ENCODE results near the gene ETS1. TPM values are rescaled to one million over a fixed set of nuclear protein-coding genes. Genes with fewer than 3 reads are reported as not detected.
A peak's percentile ranks its signal among the peaks of the same experiment; 100 is the strongest.

Gene ETS1
- polyA plus RNA-seq, 1 donor from 2014 or later: 192 TPM

- Mint-ChIP-seq H3K9me3 (no peaks in the 10 kb centered on the region), H3K4me3 (peak overlapping the region in 3 of 4 donors; percentile 61 to 98 (median 72)), H3K27ac (peak overlapping the region; percentile 31 to 72 (median 61)), H3K4me1 (peaks cover 93 to 97% (median 94%) of the 10 kb centered on the region in 3 donors), H3K36me3 (peaks cover 4% of the 10 kb centered on the region), H3K27me3 (no peaks in the 10 kb centered on the region)
Measured at GRCh38 chr11:128511712-128512111, 75.6 kb downstream of the ETS1 start.

GRCh38 chr11:128509621-128510389 lies 77.6 kb downstream of the ETS1 start:
- H3K27ac Mint-ChIP-seq: peak overlapping the region; percentile 31 to 90 (median 72)
- H3K9me3 Mint-ChIP-seq: no peaks in the 10 kb centered on the region
- peak overlapping the region; percentile 49 to 93 (median 81) for H3K4me3 Mint-ChIP-seq
- peaks cover 4% of the 10 kb centered on the region for H3K36me3 Mint-ChIP-seq
- H3K4me1 Mint-ChIP-seq: peaks cover 93 to 96% (median 94%) of the 10 kb centered on the region in 3 donors
- H3K27me3 Mint-ChIP-seq: peaks cover 2% of the 10 kb centered on the region

DNA sequence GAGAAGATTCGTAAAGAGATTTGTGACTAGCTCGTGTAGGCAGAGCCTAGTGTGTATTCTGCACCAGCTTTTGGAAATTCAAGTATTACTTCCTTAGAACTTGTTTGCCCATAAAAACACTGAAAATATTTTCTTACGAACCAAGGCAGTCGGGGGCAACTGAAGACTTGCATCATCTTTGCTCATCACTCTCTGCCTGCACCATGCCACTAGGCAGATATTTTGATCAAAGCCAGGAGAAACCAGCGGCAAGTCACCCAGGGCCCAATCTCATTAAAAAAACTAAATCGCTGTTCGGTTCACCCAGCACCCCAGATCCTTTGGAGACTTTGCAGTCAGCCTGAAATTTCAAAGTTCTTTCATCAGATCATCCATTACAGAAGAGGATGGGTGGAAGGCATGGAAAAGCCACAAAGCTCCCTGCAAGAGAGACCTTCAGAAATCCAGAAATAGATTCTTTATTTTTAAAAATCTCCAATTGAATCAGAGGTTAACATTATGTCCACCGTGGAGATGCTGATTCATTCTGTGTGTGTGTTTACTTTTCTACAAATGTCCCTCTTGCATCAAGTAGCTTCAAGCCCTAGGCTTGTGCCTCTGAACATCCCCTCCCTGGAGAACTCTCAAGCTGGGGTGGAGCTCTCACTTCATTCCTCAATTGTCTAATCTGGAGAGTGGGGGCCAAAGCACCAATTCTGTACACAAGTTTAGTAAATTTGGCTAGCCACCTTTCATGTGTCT lies 78.4 kb downstream of the ETS1 start:
- H3K36me3 Mint-ChIP-seq: peaks cover 4% of the 10 kb centered on the region
- H3K4me1 Mint-ChIP-seq: peaks cover 93 to 96% (median 95%) of the 10 kb centered on the region in 3 donors
- no peaks in the 10 kb centered on the region for H3K9me3 Mint-ChIP-seq
- peak overlapping the region; percentile 47 to 93 (median 81) for H3K4me3 Mint-ChIP-seq
- H3K27me3 Mint-ChIP-seq: peaks cover 2% of the 10 kb centered on the region
- peak overlapping the region; percentile 72 to 90 (median 87) for H3K27ac Mint-ChIP-seq

DNA sequence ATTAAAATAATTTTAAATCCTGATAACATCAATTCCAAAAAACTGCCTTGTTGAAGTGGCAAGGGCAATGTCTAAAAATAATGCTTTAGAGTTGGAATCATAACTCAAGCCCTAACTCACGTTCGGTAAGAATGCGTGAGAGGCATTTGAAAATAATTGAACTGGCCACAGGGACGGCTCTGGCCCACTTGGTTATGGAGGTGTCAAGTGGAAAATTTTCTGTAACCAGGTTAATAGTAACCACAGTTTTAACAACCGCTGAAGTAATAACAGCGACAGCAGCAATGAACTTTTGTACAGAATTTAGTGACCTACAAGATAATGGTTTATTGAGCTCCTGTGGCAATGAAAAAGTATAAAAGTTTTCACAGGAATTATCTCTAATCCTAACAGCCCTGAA lies 79.4 kb downstream of the ETS1 start:
- Mint-ChIP-seq H3K36me3 (peaks cover 4% of the 10 kb centered on the region), H3K4me3 (peak overlapping the region; percentile 64 to 93 (median 81)), H3K9me3 (no peaks in the 10 kb centered on the region)

GRCh38 chr11:128506999-128507611 lies 80.3 kb downstream of the ETS1 start:
- H3K4me3 Mint-ChIP-seq: peak overlapping the region; percentile 64 to 93 (median 81)
- H3K36me3 Mint-ChIP-seq: peaks cover 4% of the 10 kb centered on the region
- H3K4me1 Mint-ChIP-seq: peaks cover 90 to 94% (median 92%) of the 10 kb centered on the region in 3 donors
- H3K9me3 Mint-ChIP-seq: no peaks in the 10 kb centered on the region
- H3K27ac Mint-ChIP-seq: peak overlapping the region; percentile 72 to 96 (median 93)
- peaks cover 2% of the 10 kb centered on the region for H3K27me3 Mint-ChIP-seq

More for the DNA sequence above, 79.4 kb downstream of the ETS1 start:
- Mint-ChIP-seq H3K27me3 (peaks cover 2% of the 10 kb centered on the region), H3K4me1 (peaks cover 91 to 94% (median 93%) of the 10 kb centered on the region in 3 donors), H3K27ac (peak overlapping the region; percentile 72 to 93 (median 87))

DNA sequence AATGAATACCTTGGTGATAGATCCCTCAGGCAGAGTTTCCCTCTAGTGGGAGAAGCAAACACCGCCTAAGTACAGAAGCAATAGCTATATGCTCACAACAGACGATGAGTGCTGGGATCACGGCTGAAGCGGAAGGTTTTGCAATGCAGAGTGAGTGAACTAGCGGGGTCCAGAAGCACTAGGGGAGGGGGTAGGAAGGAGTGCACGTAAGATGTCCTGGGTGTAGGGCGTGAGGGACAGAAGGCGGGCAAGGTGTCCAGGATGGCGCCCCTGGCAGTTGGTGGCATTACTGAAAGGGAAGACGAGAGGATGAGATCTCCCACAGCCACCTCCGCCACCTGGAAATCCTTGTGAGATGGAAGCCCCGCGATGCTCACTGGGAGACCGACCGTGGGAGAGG lies 81.0 kb downstream of the ETS1 start:
- Mint-ChIP-seq H3K4me3 (peak overlapping the region; percentile 64 to 93 (median 81)), H3K36me3 (peaks cover 2% of the 10 kb centered on the region), H3K27ac (peak overlapping the region; percentile 72 to 96 (median 93)), H3K27me3 (peaks cover 3% of the 10 kb centered on the region), H3K9me3 (no peaks in the 10 kb centered on the region), H3K4me1 (peaks cover 90 to 94% (median 93%) of the 10 kb centered on the region in 3 donors)

GRCh38 chr11:128505449-128506065 lies 81.8 kb downstream of the ETS1 start:
- peaks cover 90 to 95% (median 93%) of the 10 kb centered on the region in 3 donors for H3K4me1 Mint-ChIP-seq
- H3K27me3 Mint-ChIP-seq: peaks cover 3% of the 10 kb centered on the region
- H3K9me3 Mint-ChIP-seq: no peaks in the 10 kb centered on the region
- H3K36me3 Mint-ChIP-seq: peaks cover 2% of the 10 kb centered on the region
- H3K4me3 Mint-ChIP-seq: peak overlapping the region in 3 of 4 donors; percentile 17 to 75 (median 50)
- H3K27ac Mint-ChIP-seq: peak overlapping the region in 2 of 3 donors; percentile 72 to 93

DNA sequence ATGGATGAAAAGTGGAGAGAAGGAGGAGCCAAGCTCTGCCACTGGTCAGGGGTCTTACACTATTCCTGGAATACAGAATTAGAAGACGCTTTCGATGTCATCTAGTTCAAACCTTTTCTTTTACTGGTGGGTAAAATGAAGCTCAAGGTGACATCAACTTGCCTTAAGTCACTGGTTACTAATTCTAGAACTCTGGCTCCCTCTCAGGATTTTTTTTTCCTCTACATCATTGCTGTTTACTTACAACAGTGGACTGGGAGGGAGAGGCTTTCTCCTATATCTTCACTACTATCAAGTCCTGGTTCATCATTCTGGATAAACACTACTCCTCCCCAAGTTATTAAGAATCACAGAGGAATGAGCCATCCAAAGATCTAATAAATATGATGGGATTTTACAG lies 82.9 kb downstream of the ETS1 start:
- Mint-ChIP-seq H3K4me3 (peak overlapping the region in 3 of 4 donors; percentile 11 to 72 (median 17)), H3K27me3 (peaks cover 3% of the 10 kb centered on the region), H3K27ac (peak overlapping the region; percentile 39 to 93 (median 60)), H3K36me3 (peaks cover 2% of the 10 kb centered on the region), H3K4me1 (peaks cover 87 to 93% (median 92%) of the 10 kb centered on the region in 3 donors), H3K9me3 (no peaks in the 10 kb centered on the region)

- Mint-ChIP-seq H3K27ac (peak overlapping the region; percentile 39 to 93 (median 60)), H3K9me3 (no peaks in the 10 kb centered on the region), H3K36me3 (peaks cover 2% of the 10 kb centered on the region), H3K4me1 (peaks cover 86 to 94% (median 92%) of the 10 kb centered on the region in 3 donors), H3K27me3 (peaks cover 3% of the 10 kb centered on the region), H3K4me3 (peak overlapping the region; percentile 9 to 85 (median 38))
Measured at GRCh38 chr11:128503245-128503991, 83.9 kb downstream of the ETS1 start.

- H3K27me3 Mint-ChIP-seq: peaks cover 3% of the 10 kb centered on the region
- H3K9me3 Mint-ChIP-seq: no peaks in the 10 kb centered on the region
- H3K4me3 Mint-ChIP-seq: peak overlapping the region in 2 of 4 donors; percentile 48 to 57
- H3K36me3 Mint-ChIP-seq: peaks cover 2% of the 10 kb centered on the region
- peak overlapping the region; percentile 20 to 85 (median 46) for H3K27ac Mint-ChIP-seq
- peaks cover 84 to 94% (median 90%) of the 10 kb centered on the region in 3 donors for H3K4me1 Mint-ChIP-seq
Measured at GRCh38 chr11:128502726-128503125, 84.6 kb downstream of the ETS1 start.

DNA sequence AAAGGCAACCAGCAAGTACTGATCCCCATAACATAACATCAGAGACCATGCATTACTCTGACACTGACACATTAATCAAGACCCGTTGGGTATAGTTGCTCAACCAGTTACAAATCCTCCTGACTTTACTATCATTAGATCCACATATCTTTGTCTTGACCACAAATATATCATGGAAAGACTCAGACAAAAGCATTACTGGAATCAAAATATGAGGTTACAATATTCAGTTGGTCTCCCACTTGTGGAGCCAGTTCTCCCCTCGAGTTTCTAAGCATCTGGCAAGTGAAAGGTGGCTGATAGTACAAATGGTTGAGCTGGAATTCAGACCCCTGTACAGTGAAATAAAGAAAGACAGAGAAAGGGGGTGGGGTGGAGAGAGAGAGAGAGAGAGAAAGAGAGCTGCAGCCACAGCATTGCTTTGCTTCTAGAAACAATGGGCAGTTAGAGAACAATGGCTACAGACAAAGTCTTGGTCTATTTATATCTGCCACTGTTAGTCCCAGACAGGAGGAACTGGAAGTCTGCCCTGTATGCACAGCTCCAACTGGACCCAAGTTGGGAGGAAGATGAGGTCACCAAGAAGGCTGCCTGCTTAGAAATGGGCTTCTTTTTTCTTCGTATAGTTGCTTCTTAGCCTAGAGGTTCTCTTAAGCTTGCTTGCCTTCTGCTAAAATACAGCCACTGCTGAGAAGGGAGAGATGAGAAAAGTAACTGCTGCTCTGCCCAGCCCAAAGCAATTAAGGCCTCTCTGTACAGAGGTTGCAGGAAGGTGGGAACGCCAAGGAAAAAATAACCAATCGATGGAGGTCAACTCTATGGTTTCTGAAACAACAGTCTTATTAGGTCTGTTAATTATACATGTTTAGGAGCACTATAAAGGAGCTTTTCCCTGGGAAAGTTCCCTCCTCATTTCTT lies 85.5 kb downstream of the ETS1 start:
- Mint-ChIP-seq H3K27ac (peak overlapping the region; percentile 29 to 89 (median 46)), H3K9me3 (no peaks in the 10 kb centered on the region), H3K4me1 (peaks cover 86 to 95% (median 91%) of the 10 kb centered on the region in 3 donors), H3K27me3 (peaks cover 3% of the 10 kb centered on the region), H3K4me3 (peak overlapping the region; percentile 57 to 90 (median 73)), H3K36me3 (peaks cover 2% of the 10 kb centered on the region)

- Mint-ChIP-seq H3K27me3 (peaks cover 3% of the 10 kb centered on the region), H3K4me3 (peak overlapping the region; percentile 53 to 90 (median 71)), H3K9me3 (no peaks in the 10 kb centered on the region), H3K4me1 (peaks cover 86 to 96% (median 91%) of the 10 kb centered on the region in 3 donors), H3K27ac (peak overlapping the region; percentile 29 to 91 (median 46)), H3K36me3 (peaks cover 3% of the 10 kb centered on the region)
Measured at GRCh38 chr11:128501008-128501407, 86.3 kb downstream of the ETS1 start.

GRCh38 chr11:128500493-128500892 lies 86.9 kb downstream of the ETS1 start:
- Mint-ChIP-seq H3K36me3 (peaks cover 7% of the 10 kb centered on the region), H3K9me3 (no peaks in the 10 kb centered on the region), H3K4me1 (peaks cover 90 to 96% (median 91%) of the 10 kb centered on the region in 3 donors), H3K4me3 (peak overlapping the region in 3 of 4 donors; percentile 57 to 90 (median 71)), H3K27me3 (peaks cover 3% of the 10 kb centered on the region), H3K27ac (peak overlapping the region in 2 of 3 donors; percentile 46 to 91)
